H1 (cell line): Measurements from ENCODE around the gene IRAK3. TPM values are rescaled to one million over a fixed set of nuclear protein-coding genes. Genes with fewer than 3 reads are reported as not detected.
A peak's percentile ranks its signal among the peaks of the same experiment; 100 is the strongest.
"Not testable (repeated sequence)": the region's sequence is repeated elsewhere in the genome, so short reads cannot be mapped to it uniquely, and the experiment has no call there.

Experiments used
- CTCF ChIA-PET: fragments of 300-600 bp; sonication (Branson Sonifier 250); formaldehyde crosslinking; loops from one replicate; lab custom pipeline; 2021; ENCODE audit not compliant: partially characterized antibody; lab: Charles Lee
- POLR2A ChIA-PET: fragments of 300-600 bp; sonication (Branson Sonifier 250); formaldehyde crosslinking; loops from one replicate; lab custom pipeline; 2021; ENCODE audit warnings: inconsistent platforms; ENCODE audit not compliant: partially characterized antibody; lab: Charles Lee
- DNase-seq, 2 experiments: peaks; one replicate each; pipeline versions ENCODE4 v3.0.0 to v3.0.0-alpha.2; 2010 to 2022; ENCODE audit warnings: low spot score in 2 of 2, low read depth in 1 of 2, mixed read lengths in 1 of 2
- FAIRE-seq: peaks from 2 replicates; lab custom pipeline; 2011; peaks lifted over from hg19 to GRCh38; lab: Jason Lieb, UNC
- H2AFZ ChIP-seq: 2 replicates; pipeline ENCODE4 v1.8.1; 2012; ENCODE audit warnings: low read length, inconsistent platforms
- H2AK5ac ChIP-seq: 2 replicates; pipeline ENCODE4 v1.6.1; 2013; ENCODE audit warnings: low read depth, low read length
- H2BK120ac ChIP-seq: replicated peaks from 2 replicates; pipeline ENCODE3; 2013; ENCODE audit warnings: low read depth, low read length, inconsistent platforms
- H2BK12ac ChIP-seq: 2 replicates; pipeline ENCODE4 v1.6.1; 2013; ENCODE audit warnings: low read depth, low read length
- H2BK15ac ChIP-seq: 2 replicates; pipeline ENCODE4 v1.6.1; 2013; ENCODE audit warnings: low read length
- H2BK20ac ChIP-seq: 2 replicates; pipeline ENCODE4 v1.6.1; 2013; ENCODE audit warnings: low read length
- H2BK5ac ChIP-seq: 2 replicates; pipeline ENCODE4 v1.6.1; 2013; ENCODE audit warnings: low read depth, low read length
- H3K14ac ChIP-seq: 2 replicates; pipeline ENCODE4 v1.6.1; 2013; ENCODE audit warnings: inconsistent platforms; ENCODE audit not compliant: insufficient read length
- H3K18ac ChIP-seq: 2 replicates; pipeline ENCODE4 v1.6.1; 2013; ENCODE audit warnings: low read length; ENCODE audit errors: extremely low read depth
- H3K23ac ChIP-seq: 2 replicates; pipeline ENCODE4 v1.6.1; 2013; ENCODE audit warnings: inconsistent platforms; ENCODE audit not compliant: insufficient read length
- H3K23me2 ChIP-seq: 2 replicates; pipeline ENCODE4 v1.6.1; 2013; ENCODE audit warnings: low read depth, low read length
- H3K27ac ChIP-seq: 2 replicates; pipeline ENCODE4 v1.6.1; 2011; ENCODE audit warnings: low read depth, low read length, inconsistent platforms
- H3K27me3 ChIP-seq, 4 experiments: replicated peaks in 1 of 4; 1 replicate in 1 of 4; 2 replicates in 3 of 4; pipeline versions ENCODE4 v1.6.1 to v1.8.1; 2011 to 2013; ENCODE audit warnings: low read length in 3 of 4, mild to moderate bottlenecking in 3 of 4, inconsistent platforms in 2 of 4, mixed read lengths in 2 of 4, moderate library complexity in 1 of 4; ENCODE audit not compliant: control insufficient read depth in 3 of 4, insufficient read depth in 3 of 4; ENCODE audit errors: extremely low read depth in 1 of 4
- H3K36me3 ChIP-seq, 4 experiments: 2 replicates each; pipeline versions ENCODE4 v1.6.1 to v1.8.1; 2011 to 2013; ENCODE audit warnings: mild to moderate bottlenecking in 4 of 4, low read length in 3 of 4, moderate library complexity in 2 of 4, control low read depth in 1 of 4, inconsistent platforms in 1 of 4; ENCODE audit not compliant: insufficient read depth in 4 of 4, control insufficient read depth in 2 of 4
- H3K4ac ChIP-seq: replicated peaks from 2 replicates; pipeline ENCODE3; 2013; ENCODE audit warnings: low read length, low read depth, mixed read lengths, inconsistent platforms; ENCODE audit not compliant: insufficient read length
- H3K4me1 ChIP-seq, 4 experiments: replicated peaks in 1 of 4; 1 replicate in 1 of 4; 2 replicates in 3 of 4; pipeline versions ENCODE4 v1.6.1 to v1.8.1; 2011 to 2013; ENCODE audit warnings: low read length in 3 of 4, inconsistent platforms in 2 of 4, mixed read lengths in 1 of 4; ENCODE audit not compliant: insufficient read depth in 4 of 4, control insufficient read depth in 3 of 4
- H3K4me2 ChIP-seq, 2 experiments: 2 replicates each; pipeline versions ENCODE4 v1.6.1 to v1.8.1; 2011 to 2013; ENCODE audit warnings: low read depth in 2 of 2, low read length in 2 of 2, control low read depth in 1 of 2, inconsistent platforms in 1 of 2, mild to moderate bottlenecking in 1 of 2; ENCODE audit not compliant: insufficient read depth in 1 of 2
- H3K4me3 ChIP-seq, 4 experiments: fragments of 200-600, 300-600 bp in 1 of 4; sonication (generic), shearing (Covaris generic), sonication (Bioruptor Twin) in 1 of 4; 2 replicates each; pipeline versions ENCODE4 v1.5.1 to v1.8.1; 2011 to 2016; ENCODE audit warnings: low read length in 4 of 4, low read depth in 3 of 4, control low read depth in 2 of 4, inconsistent platforms in 2 of 4, mild to moderate bottlenecking in 2 of 4, mixed read lengths in 1 of 4, moderate library complexity in 1 of 4; ENCODE audit not compliant: insufficient read depth in 2 of 4; ENCODE audit errors: extremely low read depth in 1 of 4
- H3K56ac ChIP-seq: replicated peaks from 2 replicates; pipeline ENCODE3; 2013; ENCODE audit warnings: low read depth, mild to moderate bottlenecking, mixed read lengths, low read length, inconsistent platforms; ENCODE audit not compliant: insufficient read length
- H3K79me1 ChIP-seq: 2 replicates; pipeline ENCODE4 v1.6.1; 2013; ENCODE audit warnings: low read depth, low read length, control low read depth
- H3K79me2 ChIP-seq, 2 experiments: 2 replicates each; pipeline versions ENCODE4 v1.6.1 to v1.8.1; 2012 to 2013; ENCODE audit warnings: low read length in 2 of 2, mild to moderate bottlenecking in 2 of 2, inconsistent platforms in 1 of 2; ENCODE audit not compliant: insufficient read depth in 2 of 2, control insufficient read depth in 1 of 2
- H3K9ac ChIP-seq, 4 experiments: replicated peaks in 1 of 4; 1 replicate in 1 of 4; 2 replicates in 3 of 4; pipeline versions ENCODE4 v1.6.1 to v1.8.1; 2011 to 2013; ENCODE audit warnings: low read depth in 3 of 4, low read length in 3 of 4, control low read depth in 2 of 4, mild to moderate bottlenecking in 2 of 4, moderate library complexity in 2 of 4, inconsistent platforms in 1 of 4; ENCODE audit errors: extremely low read depth in 1 of 4
- H3K9me3 ChIP-seq, 2 experiments: 2 replicates each; pipeline versions ENCODE4 v1.6.1 to v1.8.1; 2012 to 2013; ENCODE audit warnings: mild to moderate bottlenecking in 2 of 2, moderate library complexity in 2 of 2, control low read depth in 1 of 2, inconsistent platforms in 1 of 2, low read depth in 1 of 2, low read length in 1 of 2, mixed read lengths in 1 of 2; ENCODE audit not compliant: insufficient read depth in 2 of 2
- H4K20me1 ChIP-seq, 2 experiments: replicated peaks in 1 of 2; 2 replicates each; pipeline versions ENCODE3 to v1.8.1; 2011 to 2013; ENCODE audit warnings: inconsistent platforms in 2 of 2, low read length in 2 of 2, mild to moderate bottlenecking in 1 of 2; ENCODE audit not compliant: insufficient read depth in 2 of 2, control insufficient read depth in 1 of 2
- H4K5ac ChIP-seq: 2 replicates; pipeline ENCODE4 v1.6.1; 2013; ENCODE audit warnings: low read length, low read depth, mixed read lengths, inconsistent platforms; ENCODE audit not compliant: insufficient read length
- H4K8ac ChIP-seq: 2 replicates; pipeline ENCODE4 v1.8.0; 2013; ENCODE audit warnings: mild to moderate bottlenecking, moderate library complexity, low read length, inconsistent platforms; ENCODE audit not compliant: insufficient read depth; ENCODE audit errors: extremely low read depth
- H4K91ac ChIP-seq: replicated peaks from 2 replicates; pipeline ENCODE3; 2013; ENCODE audit warnings: low read length, mixed read lengths, inconsistent platforms; ENCODE audit not compliant: insufficient read length
- CREB1 ChIP-seq: IDR thresholded peaks from 2 replicates; pipeline ENCODE4 v1.6.1; 2012; ENCODE audit warnings: inconsistent platforms
- RFX5 ChIP-seq: IDR thresholded peaks from 2 replicates; pipeline ENCODE4 v1.6.1; 2011; ENCODE audit warnings: low read depth, low read length, improper control_type of control experiment, borderline replicate concordance
- WGBS, 2 experiments: shearing (Covaris generic) in 1 of 2; methylation state at CpG; one replicate each; pipeline versions ENCODE4 v1.1.6 to v1.1.7; 2013 to 2015; ENCODE audit warnings: low lambda C conversion rate in 2 of 2, mixed read lengths in 2 of 2, inconsistent platforms in 1 of 2, low coverage in 1 of 2, missing lambda C conversion rate in 1 of 2; ENCODE audit not compliant: insufficient replicate concordance in 2 of 2, insufficient coverage in 1 of 2, insufficient read length in 1 of 2; ENCODE audit errors: extremely low coverage in 1 of 2, missing lambda C conversion rate in 1 of 2; 5-methylcytosine and 5-hydroxymethylcytosine counted together
- polyA plus RNA-seq, 7 experiments: library from polyadenylated mRNA; depleted of rRNA in 3 of 7; stranded (reverse) in 5 of 7; unstranded in 2 of 7; fragments of >200 nt in 5 of 7; fragments of 200-250 nt in 2 of 7; gene quantifications; 1 replicate in 5 of 7; 2 replicates in 1 of 7; 4 replicates in 1 of 7; pipeline versions ENCODE4 v1.2.1 to v1.2.3, GENCODE V29; 2011 to 2013; ENCODE audit warnings: missing spikeins in 2 of 7, mixed read lengths in 2 of 7
- total RNA-seq: library from RNA; stranded (reverse); fragmentation: NEBNext Ultra II Directional; extraction: Animal tissue kit (Norgen Biotek cat#: 25700); gene quantifications from 2 replicates; pipeline ENCODE4 v1.2.1, GENCODE V29; 2021

IRAK3 gene
- total and polyA plus RNA-seq, 2 of the 8 experiments (the other 6 are each of a cell fraction or from before 2014, with no cell fraction given) = 0.51 to 2.2 TPM

- H2AK5ac ChIP-seq = not testable (repeated sequence)
These were observed 45.2 kb downstream of the IRAK3 start for GRCh38 chr12:66234037-66234693.

More at GRCh38 chr12:66234037-66234693, 45.2 kb downstream of the IRAK3 start:
- WGBS, 2 experiments = 75% methylated on average over 13 of the region's 13 CpGs; no CpG with 5 or more reads in 1 of the 2 experiments
- H4K91ac ChIP-seq, H4K20me1 ChIP-seq, H3K4ac ChIP-seq, H3K79me1 ChIP-seq, H4K5ac ChIP-seq, H2BK5ac ChIP-seq, H3K4me1 ChIP-seq, H2AFZ ChIP-seq, H3K4me3 ChIP-seq, H3K56ac ChIP-seq, H3K36me3 ChIP-seq, H3K27ac ChIP-seq, H3K9me3 ChIP-seq, H2BK120ac ChIP-seq, H2BK12ac ChIP-seq, FAIRE-seq, H3K23ac ChIP-seq, H3K23me2 ChIP-seq, H3K79me2 ChIP-seq, H2BK15ac ChIP-seq, H3K27me3 ChIP-seq, H3K9ac ChIP-seq, H3K18ac ChIP-seq, H2BK20ac ChIP-seq, H3K14ac ChIP-seq, DNase-seq, H4K8ac ChIP-seq: not testable (repeated sequence)
- TF ChIP-seq CREB1 (0 out of 2 replicates have a peak, but pooled peaks have one; percentile 37), RFX5 (peak; percentile 84)
- CTCF ChIA-PET = interaction anchor here (0.9 to 3.3 kb wide), 5 partner anchors 8 to 459 kb away, joined by 3 to 14 read pairs (median 3); no protein-coding TSS in a partner anchor
- POLR2A ChIA-PET = interaction anchor here (1.8 kb wide), 1 partner anchor 65 kb away, joined by 7 read pairs; no protein-coding TSS in a partner anchor
- H3K4me2 ChIP-seq = peak overlapping the region in 1 of 2 experiments; percentile 62; a peak in 1 of 4 replicates
